Colonic mucosa (tissue), 4 donors: ENCODE results near the gene SALL1. TPM values are rescaled to one million over a fixed set of nuclear protein-coding genes. Genes with fewer than 3 reads are reported as not detected.

Experiments used
- DNase-seq: peaks from one replicate; pipeline ENCODE4 v3.0.0-alpha.2; 2020
- H3K27ac ChIP-seq: fragments of 200-600 bp; one replicate; pipeline ENCODE4 v1.8.0; 2021
- H3K27me3 ChIP-seq: fragments of 200-600 bp; one replicate; pipeline ENCODE4 v1.8.0; 2021
- H3K36me3 ChIP-seq: fragments of 200-600 bp; one replicate; pipeline ENCODE4 v1.8.0; 2021
- H3K4me1 ChIP-seq: fragments of 200-600 bp; one replicate; pipeline ENCODE4 v1.8.0; 2021; ENCODE audit warnings: mild to moderate bottlenecking
- H3K4me3 ChIP-seq: fragments of 200-600 bp; one replicate; pipeline ENCODE4 v1.8.0; 2021
- H3K9ac ChIP-seq, 2 donors: one replicate each; pipeline ENCODE4 v1.7.0; 2013; ENCODE audit warnings: control low read depth in 2 of 2, low read depth in 2 of 2, low read length in 2 of 2
- H3K9me3 ChIP-seq: fragments of 200-600 bp; one replicate; pipeline ENCODE4 v1.8.0; 2021
- CTCF ChIP-seq: fragments of 200-600 bp; IDR thresholded peaks from one replicate; pipeline ENCODE4 v1.8.0; 2022; ENCODE audit warnings: antibody characterized with exemption, mild to moderate bottlenecking
- intact Hi-C: fragments of 100-400 bp; cut with DNase I; formaldehyde crosslinking; loops from one replicate; pipeline ENCODE4 v1.14.1; 2022
- total RNA-seq, 2 donors: library from RNA; stranded (reverse); fragmentation: NEBNext Ultra II Directional in 1 of 2; extraction: Animal tissue kit (Norgen Biotek cat#: 25700) in 1 of 2; gene quantifications; one replicate each; pipeline ENCODE4 v1.2.1, GENCODE V29; 2021
- donor health status: healthy.
- donor health status: DM: no; HTN: no; CAD: no.
- donor health status: DM: no; HTN: no; CAD: no.

Gene SALL1
- total RNA-seq, 2 donors from 2014 or later: 1.7 to 4.1 TPM

DNA sequence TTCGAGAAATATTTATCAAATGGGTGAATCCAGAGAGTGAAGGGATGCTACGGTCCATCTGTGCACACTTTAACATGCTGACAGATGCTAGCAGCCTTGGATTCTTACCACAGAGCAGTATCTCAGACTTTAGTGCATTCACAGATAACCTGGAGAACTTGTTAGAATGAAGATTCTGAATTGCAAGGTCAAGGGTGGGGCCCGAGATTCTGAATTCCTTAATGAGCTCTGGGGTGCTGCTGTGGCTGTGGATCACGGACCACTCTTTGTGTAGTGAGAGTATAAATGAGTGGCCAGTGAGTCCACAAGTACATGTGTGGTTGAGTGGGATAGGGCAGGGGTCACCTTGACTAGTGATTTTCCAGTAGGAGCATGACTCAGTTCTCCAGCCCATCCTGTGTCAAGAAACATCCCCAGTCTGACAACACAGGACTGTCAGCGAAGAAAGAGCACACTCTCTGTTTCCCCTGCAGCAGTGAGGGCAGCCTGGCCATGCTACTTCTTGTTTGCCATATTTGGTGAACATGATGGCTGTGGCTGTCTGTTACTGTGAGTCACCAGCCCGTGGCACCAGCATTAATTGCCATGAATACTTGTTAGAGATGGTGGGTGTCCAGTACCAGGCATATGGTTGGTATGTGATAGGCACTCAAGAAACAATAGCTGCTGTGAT is 13.0 kb upstream of the SALL1 start:
- no peak for DNase-seq
- intact Hi-C loops: no loop called here
- TF ChIP-seq CTCF: no peak
- no peaks in the 10 kb centered on the region for H3K27me3 ChIP-seq
- H3K4me3 ChIP-seq: no peak overlapping the region
- H3K9ac ChIP-seq: no peak overlapping the region
- H3K36me3 ChIP-seq: no peaks in the 10 kb centered on the region
- no peak overlapping the region for H3K27ac ChIP-seq
- H3K4me1 ChIP-seq: no peaks in the 10 kb centered on the region
- H3K9me3 ChIP-seq: no peaks in the 10 kb centered on the region

- no peak for TF ChIP-seq CTCF
- no peak for DNase-seq
- intact Hi-C loops: no loop called here
- no peaks in the 10 kb centered on the region for H3K36me3 ChIP-seq
- H3K9ac ChIP-seq: no peak overlapping the region
- H3K4me1 ChIP-seq: no peaks in the 10 kb centered on the region
- no peaks in the 10 kb centered on the region for H3K9me3 ChIP-seq
- H3K27ac ChIP-seq: no peak overlapping the region
- no peaks in the 10 kb centered on the region for H3K27me3 ChIP-seq
- no peak overlapping the region for H3K4me3 ChIP-seq
These were observed 12.3 kb upstream of the SALL1 start for GRCh38 chr16:51163366-51163765.

DNA sequence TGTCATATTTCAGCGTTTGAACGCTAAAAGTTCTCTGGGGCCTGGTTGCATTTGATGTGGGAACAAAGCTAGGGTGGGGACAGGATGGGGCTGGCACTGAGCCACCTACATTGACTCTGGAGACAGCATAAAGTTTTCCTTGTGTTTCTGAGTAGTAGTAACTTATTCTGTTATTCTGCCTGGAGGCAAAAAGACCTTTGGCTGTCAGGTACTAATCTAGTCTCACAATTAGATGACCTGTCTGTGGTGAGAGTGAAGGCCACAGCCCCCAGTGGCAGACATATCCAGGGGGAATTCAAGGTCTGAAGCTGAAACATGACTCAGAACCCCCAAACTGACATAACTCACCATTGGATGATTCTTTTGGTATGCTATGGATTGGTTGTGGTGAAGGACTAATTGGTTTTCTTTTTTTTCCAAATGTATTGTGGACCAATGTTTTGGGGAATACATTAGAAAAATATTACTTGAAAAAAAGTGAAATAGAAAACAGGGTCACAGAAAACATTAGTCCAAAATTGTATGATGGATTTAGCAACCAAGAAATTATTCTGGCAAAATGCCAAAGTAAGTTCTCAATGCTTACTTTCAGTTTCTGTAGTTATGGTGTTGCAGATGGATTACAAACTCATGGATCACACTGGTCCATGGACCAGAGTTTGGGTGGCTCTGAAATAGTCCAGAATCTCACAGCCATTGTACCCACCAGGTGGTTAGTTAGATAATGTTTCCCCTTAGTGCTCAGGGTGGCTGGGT is 10.5 kb upstream of the SALL1 start:
- DNase-seq: no peak
- no peak overlapping the region for H3K27ac ChIP-seq
- no peaks in the 10 kb centered on the region for H3K4me1 ChIP-seq
- no peaks in the 10 kb centered on the region for H3K36me3 ChIP-seq
- H3K9ac ChIP-seq: no peak overlapping the region
- TF ChIP-seq CTCF: no peak
- H3K27me3 ChIP-seq: no peaks in the 10 kb centered on the region
- no peaks in the 10 kb centered on the region for H3K9me3 ChIP-seq
- intact Hi-C loops: no loop called here
- no peak overlapping the region for H3K4me3 ChIP-seq

DNA sequence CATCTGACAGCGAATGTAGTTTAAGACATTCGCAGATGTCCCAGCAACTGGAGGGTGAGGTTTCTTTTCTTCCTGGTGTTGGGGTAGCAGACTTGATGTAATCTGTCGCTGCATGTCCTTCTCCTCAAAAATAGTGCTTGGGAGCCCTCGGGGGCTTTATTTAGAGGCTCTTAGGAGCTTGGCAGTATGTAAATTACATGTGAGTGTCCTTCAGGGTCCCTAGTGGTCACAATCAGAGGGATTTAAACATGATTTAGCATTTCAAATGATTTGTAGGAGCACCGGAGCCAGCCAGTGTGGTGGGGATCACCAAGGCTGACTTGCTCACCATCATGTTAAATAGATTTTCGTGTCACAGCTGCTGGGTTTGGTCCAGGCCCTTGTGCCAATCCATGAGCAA is 8.8 kb upstream of the SALL1 start:
- H3K36me3 ChIP-seq: no peaks in the 10 kb centered on the region
- no peak overlapping the region for H3K27ac ChIP-seq
- DNase-seq: no peak
- intact Hi-C loops: no loop called here
- no peak overlapping the region for H3K9ac ChIP-seq
- TF ChIP-seq CTCF: no peak
- peaks cover 11% of the 10 kb centered on the region for H3K27me3 ChIP-seq
- H3K4me1 ChIP-seq: no peaks in the 10 kb centered on the region
- H3K4me3 ChIP-seq: no peak overlapping the region
- no peaks in the 10 kb centered on the region for H3K9me3 ChIP-seq

- no peak for TF ChIP-seq CTCF
- no peaks in the 10 kb centered on the region for H3K4me1 ChIP-seq
- peaks cover 12% of the 10 kb centered on the region for H3K27me3 ChIP-seq
- no peaks in the 10 kb centered on the region for H3K36me3 ChIP-seq
- no peak for DNase-seq
- H3K9ac ChIP-seq: no peak overlapping the region
- no peak overlapping the region for H3K4me3 ChIP-seq
- H3K27ac ChIP-seq: no peak overlapping the region
- intact Hi-C loops: no loop called here
- no peaks in the 10 kb centered on the region for H3K9me3 ChIP-seq
These were observed 8.2 kb upstream of the SALL1 start for GRCh38 chr16:51159296-51159695.
